C4-2B (cell line): ENCODE measurements around the gene MCRIP1.

ENCODE experiments used
- ZFX ChIP-seq: fragments of 450-650 bp; IDR thresholded peaks from 2 replicates; pipeline ENCODE4 v1.6.1; 2017
- TF ChIP-seq, protein P1 (sequence below): fragments of 450-650 bp; conservative IDR thresholded peaks from 2 replicates; pipeline ENCODE4 v1.5.1; 2017; ENCODE audit warnings: mild to moderate bottlenecking

DNA sequence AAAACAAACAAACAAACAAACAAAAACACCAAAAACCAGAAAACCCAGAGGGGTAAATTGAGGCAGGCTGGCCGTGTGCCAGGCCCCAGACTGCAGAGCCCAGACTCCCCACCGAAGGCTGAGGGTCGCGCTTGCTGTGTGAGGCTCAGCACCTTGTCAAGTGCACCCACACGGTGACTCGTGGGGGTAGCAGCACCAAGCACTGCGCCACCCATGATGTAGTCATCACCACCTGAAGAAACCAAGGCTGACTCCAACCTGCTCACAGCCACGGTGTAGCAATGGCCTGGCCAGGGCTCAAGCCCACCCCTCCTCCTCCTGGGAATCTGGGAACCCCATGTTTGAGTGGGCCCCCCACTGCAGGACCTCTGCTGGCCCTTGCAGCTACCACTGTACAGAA, 11.9 kb downstream of the MCRIP1 start:
- TF ChIP-seq, protein P1, sequence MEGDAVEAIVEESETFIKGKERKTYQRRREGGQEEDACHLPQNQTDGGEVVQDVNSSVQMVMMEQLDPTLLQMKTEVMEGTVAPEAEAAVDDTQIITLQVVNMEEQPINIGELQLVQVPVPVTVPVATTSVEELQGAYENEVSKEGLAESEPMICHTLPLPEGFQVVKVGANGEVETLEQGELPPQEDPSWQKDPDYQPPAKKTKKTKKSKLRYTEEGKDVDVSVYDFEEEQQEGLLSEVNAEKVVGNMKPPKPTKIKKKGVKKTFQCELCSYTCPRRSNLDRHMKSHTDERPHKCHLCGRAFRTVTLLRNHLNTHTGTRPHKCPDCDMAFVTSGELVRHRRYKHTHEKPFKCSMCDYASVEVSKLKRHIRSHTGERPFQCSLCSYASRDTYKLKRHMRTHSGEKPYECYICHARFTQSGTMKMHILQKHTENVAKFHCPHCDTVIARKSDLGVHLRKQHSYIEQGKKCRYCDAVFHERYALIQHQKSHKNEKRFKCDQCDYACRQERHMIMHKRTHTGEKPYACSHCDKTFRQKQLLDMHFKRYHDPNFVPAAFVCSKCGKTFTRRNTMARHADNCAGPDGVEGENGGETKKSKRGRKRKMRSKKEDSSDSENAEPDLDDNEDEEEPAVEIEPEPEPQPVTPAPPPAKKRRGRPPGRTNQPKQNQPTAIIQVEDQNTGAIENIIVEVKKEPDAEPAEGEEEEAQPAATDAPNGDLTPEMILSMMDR: no peak
- no peak for TF ChIP-seq ZFX
